ENCODE results near the gene RAB40B.
A peak's percentile ranks its signal among the peaks of the same experiment; 100 is the strongest.
"Not testable (repeated sequence)": the region's sequence is repeated elsewhere in the genome, so short reads cannot be mapped to it uniquely, and the experiment has no call there.

The RAB40B gene, protein sequence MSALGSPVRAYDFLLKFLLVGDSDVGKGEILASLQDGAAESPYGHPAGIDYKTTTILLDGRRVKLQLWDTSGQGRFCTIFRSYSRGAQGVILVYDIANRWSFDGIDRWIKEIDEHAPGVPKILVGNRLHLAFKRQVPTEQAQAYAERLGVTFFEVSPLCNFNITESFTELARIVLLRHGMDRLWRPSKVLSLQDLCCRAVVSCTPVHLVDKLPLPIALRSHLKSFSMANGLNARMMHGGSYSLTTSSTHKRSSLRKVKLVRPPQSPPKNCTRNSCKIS

DNA sequence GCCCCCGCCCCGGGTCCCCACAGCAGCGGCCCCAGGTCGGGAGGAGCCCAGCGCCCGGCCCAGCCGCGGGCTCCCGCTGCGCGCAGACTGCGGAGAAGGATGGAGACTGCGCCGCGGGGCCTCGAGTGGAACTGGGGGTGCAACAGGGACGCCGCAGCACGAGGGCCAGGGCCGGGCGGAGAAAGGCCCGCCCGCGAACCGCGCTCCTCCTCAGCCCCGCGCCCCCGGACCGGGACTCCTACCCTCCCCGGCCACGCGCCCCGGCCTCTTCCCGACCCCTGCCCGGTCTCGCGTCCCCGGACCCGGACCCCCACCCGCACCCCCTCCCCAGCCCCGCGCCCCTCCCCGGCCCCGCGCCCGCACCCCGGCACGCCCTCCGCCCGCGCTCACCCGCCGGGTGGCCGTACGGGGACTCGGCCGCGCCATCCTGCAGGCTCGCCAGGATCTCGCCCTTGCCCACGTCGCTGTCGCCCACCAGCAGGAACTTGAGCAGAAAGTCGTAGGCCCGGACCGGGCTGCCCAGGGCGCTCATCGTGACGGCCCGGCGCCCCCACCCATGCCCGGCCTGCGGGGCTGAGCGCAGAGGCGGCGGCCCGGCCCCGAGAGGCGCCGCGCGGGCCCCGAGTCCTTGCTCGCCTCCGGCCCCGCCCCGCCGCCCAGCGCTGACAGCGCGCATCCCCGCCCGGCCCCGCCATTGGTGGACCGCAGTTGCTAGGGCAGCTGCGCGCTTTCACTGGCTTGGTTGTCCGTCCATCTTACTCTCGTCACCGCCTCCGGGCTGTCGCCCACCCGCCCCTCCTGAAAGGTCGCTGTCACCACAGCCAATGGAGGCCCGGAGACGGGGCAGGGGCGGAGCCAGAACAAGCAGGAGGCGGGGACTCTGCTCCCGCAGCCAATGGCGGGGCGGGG is at the start of gene RAB40B:
TSS of gene RAB40B (minus strand) at position 634 of the 909 bp plus-strand sequence. CDS start at position 532, 102 bp downstream.
- TF ChIP-seq ESRRG (CRISPR knock-in tag; IDR thresholded peaks at IDR 0.05) (no peak), GLIS3 (CRISPR knock-in tag; IDR thresholded peaks at IDR 0.05) (no peak), ZNF565 (CRISPR knock-in tag; conservative IDR thresholded peaks at IDR 0.05; ENCODE audit: low read depth) (no peak)
- ATAC-seq, result peak; percentile 97

DNA sequence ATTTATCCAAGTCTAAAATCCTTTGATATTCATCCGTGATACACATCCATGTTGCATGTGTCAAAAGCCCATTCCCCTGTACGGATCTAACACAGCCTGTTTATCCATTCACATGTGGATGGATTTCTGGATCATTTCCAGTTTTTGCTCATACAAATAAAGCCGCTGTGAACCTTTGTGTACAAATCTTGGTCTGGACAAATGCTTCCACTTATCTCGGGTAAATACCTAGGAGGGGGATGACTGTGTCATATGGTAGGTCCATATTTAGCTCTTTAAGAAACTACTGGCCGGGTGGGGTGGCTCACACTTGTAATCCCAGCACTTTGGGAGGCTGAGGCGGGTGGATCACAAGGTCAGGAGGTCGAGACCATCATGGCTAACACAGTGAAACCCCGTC is 47.0 kb upstream of the RAB40B start:
- no peak for ATAC-seq
- TF ChIP-seq ZNF8 (CRISPR knock-in tag; IDR thresholded peaks at IDR 0.05), result no peak
- TF ChIP-seq ZNF70 (CRISPR knock-in tag; IDR thresholded peaks at IDR 0.05), result no peak
- no peak for TF ChIP-seq ISL1 (CRISPR knock-in tag; IDR thresholded peaks at IDR 0.05)
- TF ChIP-seq ZFP3 (CRISPR knock-in tag; IDR thresholded peaks at IDR 0.05), result no peak
- no peak for TF ChIP-seq PPARA (CRISPR knock-in tag; IDR thresholded peaks at IDR 0.05; ENCODE audit: borderline replicate concordance)
- TF ChIP-seq, protein P1, sequence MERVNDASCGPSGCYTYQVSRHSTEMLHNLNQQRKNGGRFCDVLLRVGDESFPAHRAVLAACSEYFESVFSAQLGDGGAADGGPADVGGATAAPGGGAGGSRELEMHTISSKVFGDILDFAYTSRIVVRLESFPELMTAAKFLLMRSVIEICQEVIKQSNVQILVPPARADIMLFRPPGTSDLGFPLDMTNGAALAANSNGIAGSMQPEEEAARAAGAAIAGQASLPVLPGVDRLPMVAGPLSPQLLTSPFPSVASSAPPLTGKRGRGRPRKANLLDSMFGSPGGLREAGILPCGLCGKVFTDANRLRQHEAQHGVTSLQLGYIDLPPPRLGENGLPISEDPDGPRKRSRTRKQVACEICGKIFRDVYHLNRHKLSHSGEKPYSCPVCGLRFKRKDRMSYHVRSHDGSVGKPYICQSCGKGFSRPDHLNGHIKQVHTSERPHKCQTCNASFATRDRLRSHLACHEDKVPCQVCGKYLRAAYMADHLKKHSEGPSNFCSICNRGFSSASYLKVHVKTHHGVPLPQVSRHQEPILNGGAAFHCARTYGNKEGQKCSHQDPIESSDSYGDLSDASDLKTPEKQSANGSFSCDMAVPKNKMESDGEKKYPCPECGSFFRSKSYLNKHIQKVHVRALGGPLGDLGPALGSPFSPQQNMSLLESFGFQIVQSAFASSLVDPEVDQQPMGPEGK (CRISPR knock-in tag; IDR thresholded peaks at IDR 0.05; ENCODE audit: borderline replicate concordance), result no peak
- no peak for TF ChIP-seq GLIS3 (CRISPR knock-in tag; IDR thresholded peaks at IDR 0.05)
- no peak for TF ChIP-seq ZC3H10 (CRISPR knock-in tag; IDR thresholded peaks at IDR 0.05)
- TF ChIP-seq POU6F1 (CRISPR knock-in tag; IDR thresholded peaks at IDR 0.05; ENCODE audit: borderline replicate concordance, low read depth), result no peak
- TF ChIP-seq, protein P2, sequence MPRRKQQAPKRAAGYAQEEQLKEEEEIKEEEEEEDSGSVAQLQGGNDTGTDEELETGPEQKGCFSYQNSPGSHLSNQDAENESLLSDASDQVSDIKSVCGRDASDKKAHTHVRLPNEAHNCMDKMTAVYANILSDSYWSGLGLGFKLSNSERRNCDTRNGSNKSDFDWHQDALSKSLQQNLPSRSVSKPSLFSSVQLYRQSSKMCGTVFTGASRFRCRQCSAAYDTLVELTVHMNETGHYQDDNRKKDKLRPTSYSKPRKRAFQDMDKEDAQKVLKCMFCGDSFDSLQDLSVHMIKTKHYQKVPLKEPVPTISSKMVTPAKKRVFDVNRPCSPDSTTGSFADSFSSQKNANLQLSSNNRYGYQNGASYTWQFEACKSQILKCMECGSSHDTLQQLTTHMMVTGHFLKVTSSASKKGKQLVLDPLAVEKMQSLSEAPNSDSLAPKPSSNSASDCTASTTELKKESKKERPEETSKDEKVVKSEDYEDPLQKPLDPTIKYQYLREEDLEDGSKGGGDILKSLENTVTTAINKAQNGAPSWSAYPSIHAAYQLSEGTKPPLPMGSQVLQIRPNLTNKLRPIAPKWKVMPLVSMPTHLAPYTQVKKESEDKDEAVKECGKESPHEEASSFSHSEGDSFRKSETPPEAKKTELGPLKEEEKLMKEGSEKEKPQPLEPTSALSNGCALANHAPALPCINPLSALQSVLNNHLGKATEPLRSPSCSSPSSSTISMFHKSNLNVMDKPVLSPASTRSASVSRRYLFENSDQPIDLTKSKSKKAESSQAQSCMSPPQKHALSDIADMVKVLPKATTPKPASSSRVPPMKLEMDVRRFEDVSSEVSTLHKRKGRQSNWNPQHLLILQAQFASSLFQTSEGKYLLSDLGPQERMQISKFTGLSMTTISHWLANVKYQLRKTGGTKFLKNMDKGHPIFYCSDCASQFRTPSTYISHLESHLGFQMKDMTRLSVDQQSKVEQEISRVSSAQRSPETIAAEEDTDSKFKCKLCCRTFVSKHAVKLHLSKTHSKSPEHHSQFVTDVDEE (CRISPR knock-in tag; IDR thresholded peaks at IDR 0.05), result no peak
- no peak for TF ChIP-seq BACH2 (CRISPR knock-in tag; IDR thresholded peaks at IDR 0.05; ENCODE audit: borderline replicate concordance)
- TF ChIP-seq ZNF565 (CRISPR knock-in tag; conservative IDR thresholded peaks at IDR 0.05; ENCODE audit: low read depth), result no peak

DNA sequence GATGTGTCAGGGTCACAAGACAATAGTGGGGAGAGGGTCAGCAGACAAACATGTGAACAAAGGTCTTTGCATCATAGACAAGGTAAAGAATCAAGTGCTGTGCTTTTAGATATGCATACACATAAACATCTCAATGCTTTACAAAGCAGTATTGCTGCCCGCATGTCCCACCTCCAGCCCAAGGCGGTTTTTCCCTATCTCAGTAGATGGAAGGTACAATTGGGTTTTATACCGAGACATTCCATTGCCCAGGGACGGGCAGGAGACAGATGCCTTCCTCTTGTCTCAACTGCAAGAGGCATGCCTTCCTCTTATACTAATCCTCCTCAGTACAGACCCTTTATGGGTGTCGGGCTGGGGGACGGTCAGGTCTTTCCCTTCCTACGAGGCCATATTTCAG is 46.2 kb upstream of the RAB40B start:
- ATAC-seq, result not testable (repeated sequence)

DNA sequence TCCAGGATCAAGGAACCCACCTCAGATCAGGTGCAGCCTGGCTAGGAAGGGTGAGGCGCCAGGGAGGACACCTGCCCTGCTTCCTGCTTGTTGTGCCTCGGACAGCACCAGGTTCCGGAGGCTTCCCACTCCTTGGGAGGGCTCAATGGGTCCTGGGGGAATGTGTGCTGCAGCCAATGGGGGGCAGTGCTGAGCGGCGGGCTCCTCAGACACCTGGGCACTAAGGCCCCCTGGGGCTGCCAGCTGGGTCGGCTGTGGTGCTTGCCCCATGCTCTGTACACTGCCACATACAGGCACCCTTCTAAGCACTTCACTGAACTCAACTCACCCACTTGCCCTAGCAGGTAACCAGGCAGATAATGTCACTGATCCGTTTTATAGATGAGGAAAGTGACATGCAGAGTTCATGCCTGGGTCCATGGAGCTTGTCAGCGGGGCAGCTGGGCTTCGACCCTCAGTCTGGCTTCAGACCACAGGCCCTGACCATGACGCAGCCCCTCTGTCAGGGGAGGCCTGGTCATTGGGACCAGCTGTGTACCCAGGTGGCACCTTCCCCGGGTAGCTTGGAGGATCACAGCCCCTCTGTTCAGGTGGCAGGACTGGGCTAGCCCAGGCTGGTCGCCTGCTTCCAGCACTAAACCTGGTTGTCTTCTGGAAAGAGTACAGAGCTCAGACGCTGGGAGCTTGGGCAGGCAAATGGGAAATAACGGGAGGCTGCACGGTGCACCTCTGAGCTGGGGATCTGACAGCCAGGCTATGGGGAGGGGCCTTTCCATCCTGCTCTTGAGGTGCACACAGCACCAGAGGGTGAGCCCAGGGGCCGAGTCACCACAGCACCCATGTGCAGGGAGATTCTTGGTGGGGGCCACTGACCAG is 45.1 kb upstream of the RAB40B start:
- ATAC-seq, result no peak
- no peak for TF ChIP-seq ZFP30 (CRISPR knock-in tag; IDR thresholded peaks at IDR 0.05)
- TF ChIP-seq, protein P1 (CRISPR knock-in tag; IDR thresholded peaks at IDR 0.05; ENCODE audit: borderline replicate concordance), result no peak
- no peak for TF ChIP-seq TCF4 (CRISPR knock-in tag; IDR thresholded peaks at IDR 0.05; ENCODE audit: borderline replicate concordance)
- no peak for TF ChIP-seq TOX (CRISPR knock-in tag; IDR thresholded peaks at IDR 0.05; ENCODE audit: borderline replicate concordance)
- no peak for TF ChIP-seq CSRNP3 (CRISPR knock-in tag; IDR thresholded peaks at IDR 0.05)

Data from SK-N-SH treated with all-trans-retinoic acid at 6 μM for 48 hours (cell line).